Type B pancreatic cell (in vitro differentiated cells): ENCODE measurements around the gene THBS1. TPM values are rescaled to one million over a fixed set of nuclear protein-coding genes. Genes with fewer than 3 reads are reported as not detected.

Source experiments
- DNase-seq: peaks from one replicate; pipeline ENCODE4 v3.0.0; 2021; ENCODE audit warnings: mixed read lengths; ENCODE audit not compliant: unreplicated experiment; ENCODE audit errors: extremely low spot score
- H3K27ac Mint-ChIP-seq: 2 replicates; pipeline ENCODE4 v1.8.0; 2021; ENCODE audit warnings: mild to moderate bottlenecking, mixed read lengths
- H3K27me3 Mint-ChIP-seq: 2 replicates; pipeline ENCODE4 v1.8.0; 2021; ENCODE audit warnings: mixed read lengths
- H3K36me3 Mint-ChIP-seq: 2 replicates; pipeline ENCODE4 v1.8.0; 2021; ENCODE audit warnings: mixed read lengths
- H3K4me1 Mint-ChIP-seq: one replicate; pipeline ENCODE4 v1.8.0; 2021; ENCODE audit warnings: mixed read lengths; ENCODE audit not compliant: unreplicated experiment
- H3K4me3 Mint-ChIP-seq: 2 replicates; pipeline ENCODE4 v1.8.0; 2021; ENCODE audit warnings: mild to moderate bottlenecking, mixed read lengths
- H3K9me3 Mint-ChIP-seq: 2 replicates; pipeline ENCODE4 v1.8.0; 2021; ENCODE audit warnings: mixed read lengths
- total RNA-seq: library from RNA; stranded (reverse); gene quantifications from 2 replicates; pipeline ENCODE4 v1.2.1, GENCODE V29; 2021; ENCODE audit warnings: low replicate concordance
- TF ChIP-seq, protein P1 (sequence below): fragments of 200-600 bp; sonication (generic); conservative IDR thresholded peaks from 2 replicates; pipeline ENCODE4 v1.5.0; 2021; ENCODE audit warnings: antibody characterized with exemption, mild to moderate bottlenecking

The THBS1 gene
- total RNA-seq, 1 donor from 2014 or later = 137 TPM

DNA sequence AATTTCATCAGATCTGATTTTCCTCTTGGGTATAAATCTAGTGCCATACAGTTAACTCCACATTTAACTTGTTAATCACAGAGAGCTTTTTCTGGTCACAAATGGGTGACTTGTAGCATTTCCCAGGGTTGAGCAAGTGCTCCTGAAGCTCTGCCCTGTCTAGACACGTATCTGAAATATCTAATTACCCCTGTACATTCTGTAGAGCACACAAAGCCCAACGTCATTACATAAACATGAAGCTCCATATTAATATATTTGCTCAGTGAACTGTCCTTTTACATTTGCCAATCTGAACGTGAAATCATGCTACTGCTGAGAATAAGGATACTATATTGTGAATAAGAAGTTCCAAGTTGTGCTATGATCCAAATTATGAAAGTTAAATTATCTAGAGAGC lies 49.0 kb downstream of the THBS1 start:
- H3K27me3 Mint-ChIP-seq = no peaks in the 10 kb centered on the region

DNA sequence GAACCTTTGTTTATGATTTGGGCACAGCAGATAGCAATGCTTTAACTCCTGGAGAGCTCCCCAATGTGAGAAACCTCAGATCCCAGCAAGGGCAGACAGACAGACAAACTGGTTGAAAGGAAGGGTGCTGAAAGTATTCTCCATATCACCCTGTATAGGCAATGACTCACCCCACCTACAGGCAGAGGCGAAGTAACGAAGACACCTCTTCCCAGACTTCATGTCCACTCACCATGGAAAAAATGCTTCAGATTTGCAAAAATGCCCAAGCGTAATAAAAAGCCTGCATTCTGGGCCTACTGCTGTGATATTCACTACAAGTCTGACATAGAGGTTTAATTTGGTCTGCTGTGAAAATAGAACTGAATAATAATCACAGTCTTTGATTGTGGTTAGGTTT lies 50.5 kb downstream of the THBS1 start:
- Mint-ChIP-seq H3K4me1 (peaks cover 10% of the 10 kb centered on the region), H3K27ac (no peak overlapping the region), H3K9me3 (peaks cover 5% of the 10 kb centered on the region), H3K36me3 (no peaks in the 10 kb centered on the region), H3K27me3 (no peaks in the 10 kb centered on the region), H3K4me3 (no peak overlapping the region)
- DNase-seq = no peak
- TF ChIP-seq, protein P1, sequence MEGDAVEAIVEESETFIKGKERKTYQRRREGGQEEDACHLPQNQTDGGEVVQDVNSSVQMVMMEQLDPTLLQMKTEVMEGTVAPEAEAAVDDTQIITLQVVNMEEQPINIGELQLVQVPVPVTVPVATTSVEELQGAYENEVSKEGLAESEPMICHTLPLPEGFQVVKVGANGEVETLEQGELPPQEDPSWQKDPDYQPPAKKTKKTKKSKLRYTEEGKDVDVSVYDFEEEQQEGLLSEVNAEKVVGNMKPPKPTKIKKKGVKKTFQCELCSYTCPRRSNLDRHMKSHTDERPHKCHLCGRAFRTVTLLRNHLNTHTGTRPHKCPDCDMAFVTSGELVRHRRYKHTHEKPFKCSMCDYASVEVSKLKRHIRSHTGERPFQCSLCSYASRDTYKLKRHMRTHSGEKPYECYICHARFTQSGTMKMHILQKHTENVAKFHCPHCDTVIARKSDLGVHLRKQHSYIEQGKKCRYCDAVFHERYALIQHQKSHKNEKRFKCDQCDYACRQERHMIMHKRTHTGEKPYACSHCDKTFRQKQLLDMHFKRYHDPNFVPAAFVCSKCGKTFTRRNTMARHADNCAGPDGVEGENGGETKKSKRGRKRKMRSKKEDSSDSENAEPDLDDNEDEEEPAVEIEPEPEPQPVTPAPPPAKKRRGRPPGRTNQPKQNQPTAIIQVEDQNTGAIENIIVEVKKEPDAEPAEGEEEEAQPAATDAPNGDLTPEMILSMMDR = no peak

More for the DNA sequence above, 49.0 kb downstream of the THBS1 start:
- TF ChIP-seq, protein P1 = no peak
- Mint-ChIP-seq H3K9me3 (no peaks in the 10 kb centered on the region), H3K4me3 (no peak overlapping the region), H3K4me1 (peaks cover 10% of the 10 kb centered on the region), H3K27ac (no peak overlapping the region), H3K36me3 (no peaks in the 10 kb centered on the region)
- no peak for DNase-seq

DNA sequence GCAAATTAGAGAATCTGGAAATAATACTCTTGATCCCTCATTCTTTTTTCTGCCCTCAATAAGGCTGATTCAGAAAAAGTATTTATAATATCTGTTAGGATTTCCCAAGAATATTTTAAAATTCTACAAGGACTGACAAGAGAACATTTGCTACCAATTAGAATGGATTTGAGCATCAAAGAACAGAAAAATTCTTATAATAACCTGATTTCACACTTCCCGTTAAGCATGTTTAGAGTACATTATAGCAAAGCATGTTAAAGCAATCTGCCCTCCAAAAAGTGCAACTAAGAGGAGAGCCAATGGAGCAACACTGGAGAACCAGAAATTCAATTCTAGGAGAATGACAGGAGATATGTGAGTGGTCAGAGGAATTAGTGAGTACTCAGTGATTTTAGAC lies 57.2 kb downstream of the THBS1 start:
- no peaks in the 10 kb centered on the region for H3K36me3 Mint-ChIP-seq
- H3K9me3 Mint-ChIP-seq = peaks cover 5% of the 10 kb centered on the region
- H3K4me3 Mint-ChIP-seq = no peak overlapping the region

DNA sequence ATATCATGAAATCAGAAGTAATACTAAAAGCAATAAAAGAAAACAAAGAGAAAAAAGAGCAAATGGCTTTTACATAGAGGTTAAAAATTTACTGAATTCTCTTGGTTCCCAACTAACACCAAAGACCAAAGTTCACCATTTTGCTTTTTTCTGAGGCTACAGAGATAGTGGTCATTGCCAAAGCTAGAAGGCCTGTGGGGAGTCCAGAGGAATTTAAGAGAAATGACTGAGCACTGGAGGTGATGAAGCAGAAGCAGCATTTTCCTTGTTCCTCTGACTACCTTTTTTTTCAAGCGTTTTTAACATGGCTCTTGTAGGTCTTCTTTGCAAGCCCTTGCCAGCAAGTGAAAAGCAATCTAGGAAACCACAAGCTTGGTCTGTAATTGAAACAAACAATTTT lies 58.2 kb downstream of the THBS1 start:
- H3K9me3 Mint-ChIP-seq = peaks cover 5% of the 10 kb centered on the region
- no peak overlapping the region for H3K27ac Mint-ChIP-seq
- TF ChIP-seq, protein P1 = no peak
- no peaks in the 10 kb centered on the region for H3K27me3 Mint-ChIP-seq
- peaks cover 19% of the 10 kb centered on the region for H3K4me1 Mint-ChIP-seq
- no peak for DNase-seq
- no peak overlapping the region for H3K4me3 Mint-ChIP-seq
- no peaks in the 10 kb centered on the region for H3K36me3 Mint-ChIP-seq

More for the DNA sequence above, 57.2 kb downstream of the THBS1 start:
- TF ChIP-seq, protein P1 = no peak
- DNase-seq = no peak
- Mint-ChIP-seq H3K4me1 (peaks cover 17% of the 10 kb centered on the region), H3K27me3 (no peaks in the 10 kb centered on the region), H3K27ac (no peak overlapping the region)

DNA sequence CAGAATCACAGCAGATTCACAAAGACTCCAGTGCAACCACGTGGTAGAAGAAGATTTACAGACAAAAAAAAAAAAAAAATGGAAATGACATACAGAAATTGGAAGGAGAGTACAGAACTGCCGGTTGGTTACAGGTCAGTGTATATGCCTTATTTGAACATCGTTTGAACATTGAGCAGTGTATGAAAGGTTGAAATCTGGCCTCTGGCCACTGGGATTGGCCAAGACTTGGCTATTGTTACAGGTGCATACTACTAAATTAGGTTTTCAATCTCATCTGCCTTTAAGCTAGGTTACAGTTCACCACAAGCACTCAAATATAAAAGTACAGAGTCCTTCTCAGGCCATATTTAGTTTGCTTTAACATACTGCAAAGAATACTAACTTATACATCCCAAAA lies 59.8 kb downstream of the THBS1 start:
- no peaks in the 10 kb centered on the region for H3K27me3 Mint-ChIP-seq
- TF ChIP-seq, protein P1 = no peak
- DNase-seq = no peak
- peaks cover 5% of the 10 kb centered on the region for H3K9me3 Mint-ChIP-seq
- H3K27ac Mint-ChIP-seq = no peak overlapping the region
- peaks cover 23% of the 10 kb centered on the region for H3K4me1 Mint-ChIP-seq
- no peak overlapping the region for H3K4me3 Mint-ChIP-seq
- H3K36me3 Mint-ChIP-seq = no peaks in the 10 kb centered on the region
